EH (cell line): ENCODE results near the gene TPSAB1.

Source experiments
- DNase-seq: peaks from one replicate; pipeline ENCODE4 v3.0.0-alpha.2; 2015; ENCODE audit warnings: low read depth

Gene TPSAB1

GRCh38 chr16:1210461-1210860 is 30.0 kb upstream of the TPSAB1 start:
- DNase-seq = no peak

- DNase-seq = no peak
Measured at GRCh38 chr16:1211451-1212268, 28.8 kb upstream of the TPSAB1 start.

DNA sequence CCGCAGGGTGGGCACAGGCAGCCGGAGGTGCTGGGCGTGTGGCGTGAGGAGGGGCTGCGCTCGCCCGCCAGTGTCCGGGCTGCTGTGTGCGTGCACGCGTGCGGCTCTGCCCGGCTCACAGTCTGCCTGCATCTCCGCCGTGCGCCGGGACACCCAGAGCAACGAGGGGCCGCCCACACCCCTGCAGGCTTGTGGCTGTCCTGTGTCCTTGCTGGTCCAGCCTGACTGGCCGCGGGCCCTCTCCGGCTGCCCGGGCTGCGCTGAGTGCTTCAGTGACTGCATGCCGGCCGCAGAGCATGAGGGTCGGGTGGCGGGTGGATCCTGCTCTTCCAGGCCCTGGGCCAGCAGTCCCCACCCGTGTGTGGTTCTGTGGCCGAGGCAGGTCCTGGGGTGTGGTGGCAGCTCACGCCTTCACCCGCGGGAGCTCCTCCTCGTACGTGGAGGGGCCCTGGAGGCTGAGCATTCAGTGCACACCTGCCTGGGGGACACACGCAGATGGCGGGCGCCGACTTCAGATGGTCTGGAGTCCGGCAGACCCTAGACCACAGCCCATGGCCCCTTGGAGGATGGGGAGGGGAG is 27.8 kb upstream of the TPSAB1 start:
- DNase-seq = no peak

- no peak for DNase-seq
Measured at GRCh38 chr16:1213231-1213630, 27.3 kb upstream of the TPSAB1 start.

DNA sequence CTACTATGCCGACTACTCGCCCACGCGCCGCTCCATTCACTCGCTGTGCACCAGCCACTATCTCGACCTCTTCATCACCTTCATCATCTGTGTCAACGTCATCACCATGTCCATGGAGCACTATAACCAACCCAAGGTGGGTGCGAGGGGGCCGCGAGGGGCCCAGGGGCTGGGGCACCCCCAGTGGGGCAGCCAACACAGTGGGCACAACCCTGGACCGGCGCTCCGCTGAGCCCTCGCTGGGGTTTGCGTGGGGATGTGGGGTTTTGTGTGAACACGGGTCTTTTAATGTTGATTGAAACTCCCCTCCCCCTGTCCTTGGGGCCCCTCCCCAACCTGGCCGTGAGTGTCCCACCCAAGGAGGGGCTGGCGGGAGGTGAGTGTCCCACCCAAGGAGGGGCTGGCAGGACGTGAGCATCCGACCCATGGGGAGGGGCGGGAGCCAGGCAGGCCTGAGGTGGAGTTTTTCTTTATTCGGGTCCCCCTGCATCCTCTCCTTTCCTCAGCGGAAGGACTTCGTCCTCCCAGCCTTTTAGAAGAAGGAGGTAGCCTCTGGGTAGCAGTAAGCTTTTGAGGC is 26.6 kb upstream of the TPSAB1 start:
- DNase-seq = no peak

DNA sequence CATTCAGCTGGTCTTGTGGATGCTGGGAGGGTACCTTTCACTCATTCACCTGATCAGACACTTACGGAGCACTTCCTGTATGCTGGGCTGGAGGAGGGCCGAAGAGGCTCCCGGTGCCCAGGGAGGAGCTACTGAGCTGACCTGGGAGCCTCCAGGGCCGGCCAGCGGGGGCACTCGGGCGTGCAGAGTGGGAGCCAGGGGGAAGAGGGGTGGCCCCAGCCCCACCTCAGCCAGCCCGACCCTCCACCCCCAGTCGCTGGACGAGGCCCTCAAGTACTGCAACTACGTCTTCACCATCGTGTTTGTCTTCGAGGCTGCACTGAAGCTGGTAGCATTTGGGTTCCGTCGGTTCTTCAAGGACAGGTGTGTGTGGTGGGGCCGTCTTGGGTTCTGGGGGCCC is 25.8 kb upstream of the TPSAB1 start:
- no peak for DNase-seq

GRCh38 chr16:1215574-1216295 is 24.8 kb upstream of the TPSAB1 start:
- no peak for DNase-seq

GRCh38 chr16:1216296-1216619 is 24.2 kb upstream of the TPSAB1 start:
- no peak for DNase-seq

GRCh38 chr16:1216681-1217400 is 23.7 kb upstream of the TPSAB1 start:
- no peak for DNase-seq

DNA sequence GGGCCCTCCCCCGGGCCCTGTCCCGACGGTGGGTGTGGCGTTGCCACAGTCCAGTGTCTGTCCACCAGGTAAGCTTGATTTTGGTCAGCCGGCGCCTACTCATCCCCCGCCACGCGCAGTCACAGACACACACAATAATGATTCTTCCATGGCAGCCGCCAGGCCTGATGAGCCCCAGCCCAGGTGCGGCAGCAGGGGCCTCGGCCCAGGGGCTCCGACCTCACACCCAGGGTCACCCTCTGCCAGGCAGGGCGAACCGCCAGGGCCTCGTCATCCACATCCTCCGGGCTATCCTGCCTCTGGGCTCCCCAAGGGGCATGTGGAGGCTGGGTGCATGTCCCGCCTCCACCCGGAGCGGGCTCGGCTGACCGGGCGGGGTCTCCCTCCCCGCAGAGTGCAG is 23.0 kb upstream of the TPSAB1 start:
- DNase-seq = no peak

- DNase-seq = no peak
Measured at GRCh38 chr16:1218061-1218929, 22.2 kb upstream of the TPSAB1 start.

DNA sequence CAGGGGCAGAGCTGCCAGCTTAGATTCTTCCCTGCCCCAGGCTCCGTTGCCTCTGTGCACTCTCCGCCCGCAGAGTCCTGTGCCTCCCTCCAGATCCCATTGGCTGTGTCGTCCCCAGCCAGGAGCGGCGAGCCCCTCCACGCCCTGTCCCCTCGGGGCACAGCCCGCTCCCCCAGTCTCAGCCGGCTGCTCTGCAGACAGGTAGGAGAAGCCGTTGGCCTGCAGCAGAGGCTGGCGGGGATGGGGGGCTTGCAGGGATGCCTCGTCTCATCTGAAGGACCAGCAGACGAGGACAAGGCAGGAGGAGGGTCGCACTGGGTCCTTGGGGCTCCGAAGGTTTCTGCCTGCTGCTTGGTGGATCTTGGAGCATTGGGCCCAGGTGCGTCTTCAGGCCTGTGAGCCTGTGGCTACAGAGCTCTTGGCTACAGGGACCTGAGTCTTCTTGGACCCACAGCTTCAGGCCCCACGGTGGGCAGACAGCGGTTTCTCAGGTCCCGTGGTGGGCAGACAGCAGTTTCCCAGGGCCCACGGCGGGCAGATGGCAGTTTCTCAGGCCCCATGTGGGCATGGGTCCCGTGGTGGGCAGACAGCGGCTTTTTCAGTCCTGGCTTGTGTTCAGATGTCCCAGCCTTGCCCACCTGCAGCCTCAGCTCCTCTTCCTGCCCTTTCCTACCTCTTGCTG is 21.4 kb upstream of the TPSAB1 start:
- DNase-seq = no peak

DNA sequence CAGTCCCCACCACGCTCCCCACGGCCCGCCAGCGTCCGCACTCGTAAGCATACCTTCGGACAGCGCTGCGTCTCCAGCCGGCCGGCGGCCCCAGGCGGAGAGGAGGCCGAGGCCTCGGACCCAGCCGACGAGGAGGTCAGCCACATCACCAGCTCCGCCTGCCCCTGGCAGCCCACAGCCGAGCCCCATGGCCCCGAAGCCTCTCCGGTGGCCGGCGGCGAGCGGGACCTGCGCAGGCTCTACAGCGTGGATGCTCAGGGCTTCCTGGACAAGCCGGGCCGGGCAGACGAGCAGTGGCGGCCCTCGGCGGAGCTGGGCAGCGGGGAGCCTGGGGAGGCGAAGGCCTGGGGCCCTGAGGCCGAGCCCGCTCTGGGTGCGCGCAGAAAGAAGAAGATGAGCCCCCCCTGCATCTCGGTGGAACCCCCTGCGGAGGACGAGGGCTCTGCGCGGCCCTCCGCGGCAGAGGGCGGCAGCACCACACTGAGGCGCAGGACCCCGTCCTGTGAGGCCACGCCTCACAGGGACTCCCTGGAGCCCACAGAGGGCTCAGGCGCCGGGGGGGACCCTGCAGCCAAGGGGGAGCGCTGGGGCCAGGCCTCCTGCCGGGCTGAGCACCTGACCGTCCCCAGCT is 20.3 kb upstream of the TPSAB1 start:
- no peak for DNase-seq

GRCh38 chr16:1220841-1221627 is 19.5 kb upstream of the TPSAB1 start:
- no peak for DNase-seq

- no peak for DNase-seq
Measured at GRCh38 chr16:1221628-1222552, 18.6 kb upstream of the TPSAB1 start.

GRCh38 chr16:1222553-1223354 is 17.8 kb upstream of the TPSAB1 start:
- DNase-seq = no peak
